ENCODE measurements around the gene ITGA6.

DNA sequence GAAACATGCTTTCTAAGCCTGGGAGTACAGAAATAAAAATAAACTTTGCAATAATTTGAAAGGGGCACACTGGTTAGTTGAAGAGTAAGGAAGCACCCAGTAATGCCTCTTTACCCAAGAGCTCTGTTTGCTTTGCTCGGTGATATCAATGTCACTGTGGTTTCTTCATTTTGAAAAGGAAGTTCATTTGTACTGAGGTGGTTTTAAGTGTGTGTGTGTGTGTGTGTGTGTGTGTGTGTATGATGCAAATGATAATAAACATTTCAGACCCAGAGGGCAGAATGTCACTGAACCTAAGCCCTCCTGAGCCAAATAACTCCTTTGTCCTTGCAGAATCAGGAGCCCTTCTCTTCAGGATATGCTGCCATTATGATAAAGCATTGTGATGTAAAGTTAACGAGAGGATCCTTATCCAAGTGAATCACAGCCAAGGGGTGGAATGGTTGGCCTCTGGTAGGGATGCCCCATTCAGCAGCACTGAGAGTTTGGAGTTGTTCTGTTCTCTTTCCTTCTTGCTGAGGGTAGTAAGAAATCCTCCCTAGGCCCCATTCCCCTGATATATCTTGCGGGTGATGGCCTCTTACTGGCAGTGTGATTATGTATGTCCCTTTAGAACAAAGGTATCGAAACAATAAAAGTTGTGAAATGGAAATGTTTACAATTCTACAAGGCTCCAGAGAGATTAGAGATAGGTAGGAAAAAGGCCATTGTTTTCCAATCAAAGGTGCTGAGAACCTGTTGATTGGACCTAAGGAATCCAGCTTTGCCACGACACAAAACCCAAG lies 7.6 kb downstream of the ITGA6 start:
- TF ChIP-seq, protein P1, sequence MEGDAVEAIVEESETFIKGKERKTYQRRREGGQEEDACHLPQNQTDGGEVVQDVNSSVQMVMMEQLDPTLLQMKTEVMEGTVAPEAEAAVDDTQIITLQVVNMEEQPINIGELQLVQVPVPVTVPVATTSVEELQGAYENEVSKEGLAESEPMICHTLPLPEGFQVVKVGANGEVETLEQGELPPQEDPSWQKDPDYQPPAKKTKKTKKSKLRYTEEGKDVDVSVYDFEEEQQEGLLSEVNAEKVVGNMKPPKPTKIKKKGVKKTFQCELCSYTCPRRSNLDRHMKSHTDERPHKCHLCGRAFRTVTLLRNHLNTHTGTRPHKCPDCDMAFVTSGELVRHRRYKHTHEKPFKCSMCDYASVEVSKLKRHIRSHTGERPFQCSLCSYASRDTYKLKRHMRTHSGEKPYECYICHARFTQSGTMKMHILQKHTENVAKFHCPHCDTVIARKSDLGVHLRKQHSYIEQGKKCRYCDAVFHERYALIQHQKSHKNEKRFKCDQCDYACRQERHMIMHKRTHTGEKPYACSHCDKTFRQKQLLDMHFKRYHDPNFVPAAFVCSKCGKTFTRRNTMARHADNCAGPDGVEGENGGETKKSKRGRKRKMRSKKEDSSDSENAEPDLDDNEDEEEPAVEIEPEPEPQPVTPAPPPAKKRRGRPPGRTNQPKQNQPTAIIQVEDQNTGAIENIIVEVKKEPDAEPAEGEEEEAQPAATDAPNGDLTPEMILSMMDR (IDR thresholded peaks at IDR 0.05) = no peak
- TF ChIP-seq ZFX (IDR thresholded peaks at IDR 0.05; ENCODE audit: borderline replicate concordance) = no peak

Measured in 22Rv1 (cell line).